SK-N-SH treated with all-trans-retinoic acid at 6 μM for 48 hours (cell line): ENCODE measurements around the gene TTYH3.

Experiments
- ATAC-seq: fragments of 200-7000 bp; cut with Tn5 transposase; 3 replicates; pipeline ENCODE4 v1.9.1; 2020; ENCODE audit warnings: mild to moderate bottlenecking, moderate library complexity
- ARNTL ChIP-seq: fragments of 450-650 bp; formaldehyde crosslinking; IDR thresholded peaks from 2 replicates; pipeline ENCODE4 v1.5.0; 2020; ENCODE audit warnings: low read depth, mild to moderate bottlenecking, moderate library complexity, borderline replicate concordance
- BACH2 ChIP-seq: fragments of 250-450 bp; sonication (Bioruptor Pico); IDR thresholded peaks from 2 replicates; pipeline ENCODE4 v1.9.0; 2021; ENCODE audit warnings: mild to moderate bottlenecking, borderline replicate concordance
- CREB5 ChIP-seq: fragments of 250-450 bp; sonication (Bioruptor Pico); IDR thresholded peaks from 2 replicates; pipeline ENCODE4 v1.5.1; 2020; ENCODE audit warnings: low read depth, mild to moderate bottlenecking, moderate library complexity
- CSDC2 ChIP-seq: fragments of 250-450 bp; sonication (Bioruptor Pico); IDR thresholded peaks from 2 replicates; pipeline ENCODE4 v1.5.0; 2020; ENCODE audit warnings: mild to moderate bottlenecking, moderate library complexity
- CSRNP3 ChIP-seq: fragments of 250-450 bp; sonication (Bioruptor Pico); IDR thresholded peaks from 2 replicates; pipeline ENCODE4 v1.5.1; 2021; ENCODE audit warnings: mild to moderate bottlenecking, moderate library complexity
- ESRRG ChIP-seq: fragments of 250-450 bp; sonication (Bioruptor Pico); IDR thresholded peaks from 2 replicates; pipeline ENCODE4 v1.6.1; 2021; ENCODE audit warnings: mild to moderate bottlenecking
- GLIS3 ChIP-seq: fragments of 250-450 bp; sonication (Bioruptor Pico); IDR thresholded peaks from 2 replicates; pipeline ENCODE4 v1.5.0; 2020; ENCODE audit warnings: mild to moderate bottlenecking, moderate library complexity
- ISL1 ChIP-seq: fragments of 250-450 bp; sonication (Bioruptor Pico); IDR thresholded peaks from 2 replicates; pipeline ENCODE4 v2.1.2; 2022; ENCODE audit warnings: mild to moderate bottlenecking, moderate library complexity
- OSR1 ChIP-seq: fragments of 250-450 bp; sonication (Bioruptor Pico); IDR thresholded peaks from 2 replicates; pipeline ENCODE4 v1.8.0; 2022; ENCODE audit warnings: moderate library complexity, mild to moderate bottlenecking, inconsistent platforms
- POU6F1 ChIP-seq: fragments of 250-450 bp; sonication (Bioruptor Pico); IDR thresholded peaks from 2 replicates; pipeline ENCODE4 v1.8.0; 2021; ENCODE audit warnings: low read depth, mild to moderate bottlenecking, moderate library complexity, borderline replicate concordance
- PPARA ChIP-seq: fragments of 250-450 bp; sonication (Bioruptor Pico); IDR thresholded peaks from 2 replicates; pipeline ENCODE4 v1.5.0; 2020; ENCODE audit warnings: mild to moderate bottlenecking, borderline replicate concordance
- RARB ChIP-seq: fragments of 250-450 bp; sonication (Bioruptor Pico); IDR thresholded peaks from 2 replicates; pipeline ENCODE4 v1.8.0; 2021; ENCODE audit warnings: mild to moderate bottlenecking, moderate library complexity
- SNAI2 ChIP-seq: fragments of 250-450 bp; sonication (Bioruptor Pico); IDR thresholded peaks from 2 replicates; pipeline ENCODE4 v1.5.0; 2020; ENCODE audit warnings: mild to moderate bottlenecking, moderate library complexity
- TCF4 ChIP-seq: fragments of 250-450 bp; sonication (Bioruptor Pico); IDR thresholded peaks from 2 replicates; pipeline ENCODE4 v1.8.0; 2021; ENCODE audit warnings: mild to moderate bottlenecking, moderate library complexity, borderline replicate concordance
- TOX ChIP-seq: fragments of 250-450 bp; sonication (Bioruptor Pico); IDR thresholded peaks from 2 replicates; pipeline ENCODE4 v1.8.0; 2021; ENCODE audit warnings: mild to moderate bottlenecking, moderate library complexity, borderline replicate concordance
- TSHZ2 ChIP-seq: fragments of 250-450 bp; sonication (Bioruptor Pico); IDR thresholded peaks from 2 replicates; pipeline ENCODE4 v1.5.0; 2020; ENCODE audit warnings: mild to moderate bottlenecking, moderate library complexity
- ZFP3 ChIP-seq: fragments of 250-450 bp; sonication (Bioruptor Pico); IDR thresholded peaks from 2 replicates; pipeline ENCODE4 v1.5.0; 2020; ENCODE audit warnings: mild to moderate bottlenecking, moderate library complexity
- ZFP30 ChIP-seq: fragments of 450-650 bp; formaldehyde crosslinking; IDR thresholded peaks from 2 replicates; pipeline ENCODE4 v1.5.0; 2022; ENCODE audit warnings: mild to moderate bottlenecking, moderate library complexity
- ZNF565 ChIP-seq: fragments of 450-650 bp; formaldehyde crosslinking; conservative IDR thresholded peaks from 2 replicates; pipeline ENCODE4 v1.5.0; 2020; ENCODE audit warnings: low read depth, mild to moderate bottlenecking, moderate library complexity
- ZNF70 ChIP-seq: fragments of 450-650 bp; formaldehyde crosslinking; IDR thresholded peaks from 2 replicates; pipeline ENCODE4 v1.5.0; 2020; ENCODE audit warnings: mild to moderate bottlenecking, moderate library complexity
- ZNF8 ChIP-seq: fragments of 450-650 bp; formaldehyde crosslinking; IDR thresholded peaks from 2 replicates; pipeline ENCODE4 v1.5.0; 2020; ENCODE audit warnings: mild to moderate bottlenecking, moderate library complexity

The TTYH3 gene

GRCh38 chr7:2634267-2635145 is 2.7 kb downstream of the TTYH3 start:
- ATAC-seq: no peak

GRCh38 chr7:2635148-2635668 is 3.4 kb downstream of the TTYH3 start:
- no peak for ATAC-seq
- no peak for TF ChIP-seq CREB5
- no peak for TF ChIP-seq GLIS3 (CRISPR knock-in tag)
- no peak for TF ChIP-seq TSHZ2 (CRISPR knock-in tag)
- TF ChIP-seq CSDC2 (CRISPR knock-in tag): no peak

More at GRCh38 chr7:2634267-2635145, 2.7 kb downstream of the TTYH3 start:
- TF ChIP-seq ZFP3 (CRISPR knock-in tag) (no peak), OSR1 (CRISPR knock-in tag) (no peak), POU6F1 (CRISPR knock-in tag) (no peak), CSRNP3 (CRISPR knock-in tag) (no peak), BACH2 (CRISPR knock-in tag) (no peak), TCF4 (CRISPR knock-in tag) (no peak), ZNF70 (CRISPR knock-in tag) (no peak), ZNF565 (no peak)

- no peak for ATAC-seq
- TF ChIP-seq ARNTL (CRISPR knock-in tag) (no peak), ZFP30 (CRISPR knock-in tag) (no peak), CSRNP3 (CRISPR knock-in tag) (no peak), ISL1 (CRISPR knock-in tag) (no peak), POU6F1 (CRISPR knock-in tag) (no peak), TOX (CRISPR knock-in tag) (no peak), ZNF8 (CRISPR knock-in tag) (no peak), GLIS3 (CRISPR knock-in tag) (no peak), CREB5 (no peak), SNAI2 (no peak), BACH2 (CRISPR knock-in tag) (no peak), ZNF565 (no peak), ESRRG (CRISPR knock-in tag) (no peak), PPARA (no peak), ZFP3 (CRISPR knock-in tag) (no peak), RARB (no peak)
Measured at GRCh38 chr7:2635810-2636701, 4.3 kb downstream of the TTYH3 start.
